Measurements from ENCODE around the gene UNC119B. TPM values are rescaled to one million over a fixed set of nuclear protein-coding genes. Genes with fewer than 3 reads are reported as not detected.

Gene UNC119B
- polyA plus RNA-seq, 1 of the 3 experiments (the other 2 are of a cell fraction), result 23.6 TPM

DNA sequence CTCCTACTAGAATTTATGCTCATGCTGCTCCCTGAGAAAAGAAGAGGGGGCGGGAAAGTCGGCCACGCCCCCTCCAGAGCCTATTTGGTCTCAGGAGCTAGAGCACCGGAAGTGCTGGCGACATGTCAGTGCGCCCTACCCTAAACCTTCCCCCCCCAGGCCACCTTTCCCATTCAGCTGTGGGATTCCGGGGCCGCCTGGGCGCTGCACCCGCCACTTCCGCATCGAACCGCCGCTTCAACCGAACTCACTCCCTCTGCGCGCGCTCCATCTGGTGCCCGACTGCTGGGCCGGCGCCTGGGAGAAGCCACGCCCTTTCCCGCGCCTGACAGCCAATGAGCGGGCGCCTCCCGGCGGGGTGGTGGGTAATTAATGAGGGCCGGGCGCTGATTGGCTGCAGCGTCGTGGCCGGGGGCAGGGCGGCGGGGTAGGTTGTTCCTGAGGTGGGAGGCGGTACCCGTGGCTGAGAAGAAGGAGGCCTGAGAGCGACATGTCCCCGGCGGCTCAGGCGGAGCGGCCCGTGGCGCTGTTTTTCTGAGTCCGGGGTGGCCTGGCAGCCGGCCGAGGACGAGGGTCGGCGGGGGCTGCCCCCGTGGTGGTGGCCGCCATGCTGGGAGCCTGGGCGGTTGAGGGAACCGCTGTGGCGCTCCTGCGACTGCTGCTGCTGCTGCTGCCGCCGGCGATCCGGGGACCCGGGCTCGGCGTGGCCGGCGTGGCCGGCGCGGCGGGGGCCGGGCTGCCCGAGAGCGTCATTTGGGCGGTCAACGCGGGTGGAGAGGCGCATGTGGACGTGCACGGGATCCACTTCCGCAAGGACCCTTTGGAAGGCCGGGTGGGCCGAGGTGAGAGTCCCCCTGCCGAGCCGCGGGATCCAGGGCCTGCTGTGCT, 23.3 kb upstream of the UNC119B start, which contains the start of gene MLEC (continued):
- 0 out of 2 replicates have a peak, but pooled peaks have one; percentile 36 for TF ChIP-seq SIN3A (IDR thresholded peaks at IDR 0.05; ENCODE audit: borderline replicate concordance, low read depth, low read length)
- TF ChIP-seq MXI1 (IDR thresholded peaks at IDR 0.05; ENCODE audit: low read depth, low read length), result peak; percentile 82
- TF ChIP-seq JUND (IDR thresholded peaks at IDR 0.05), result no peak
- TF ChIP-seq EZH2phosphoT487 (IDR thresholded peaks at IDR 0.05; ENCODE audit: borderline replicate concordance, low read depth), result no peak
- no peak for TF ChIP-seq FOXJ3 (CRISPR knock-in tag; IDR thresholded peaks at IDR 0.05)
- TF ChIP-seq RCOR1 (IDR thresholded peaks at IDR 0.05; ENCODE audit: low read length), result peak; percentile 31; the same call in 1 of the 2 replicates
- no peak for TF ChIP-seq FOSL2 (IDR thresholded peaks at IDR 0.05; ENCODE audit: borderline replicate concordance, low read depth)
- TF ChIP-seq, protein P1, sequence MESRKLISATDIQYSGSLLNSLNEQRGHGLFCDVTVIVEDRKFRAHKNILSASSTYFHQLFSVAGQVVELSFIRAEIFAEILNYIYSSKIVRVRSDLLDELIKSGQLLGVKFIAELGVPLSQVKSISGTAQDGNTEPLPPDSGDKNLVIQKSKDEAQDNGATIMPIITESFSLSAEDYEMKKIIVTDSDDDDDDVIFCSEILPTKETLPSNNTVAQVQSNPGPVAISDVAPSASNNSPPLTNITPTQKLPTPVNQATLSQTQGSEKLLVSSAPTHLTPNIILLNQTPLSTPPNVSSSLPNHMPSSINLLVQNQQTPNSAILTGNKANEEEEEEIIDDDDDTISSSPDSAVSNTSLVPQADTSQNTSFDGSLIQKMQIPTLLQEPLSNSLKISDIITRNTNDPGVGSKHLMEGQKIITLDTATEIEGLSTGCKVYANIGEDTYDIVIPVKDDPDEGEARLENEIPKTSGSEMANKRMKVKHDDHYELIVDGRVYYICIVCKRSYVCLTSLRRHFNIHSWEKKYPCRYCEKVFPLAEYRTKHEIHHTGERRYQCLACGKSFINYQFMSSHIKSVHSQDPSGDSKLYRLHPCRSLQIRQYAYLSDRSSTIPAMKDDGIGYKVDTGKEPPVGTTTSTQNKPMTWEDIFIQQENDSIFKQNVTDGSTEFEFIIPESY (IDR thresholded peaks at IDR 0.05; ENCODE audit: borderline replicate concordance, low read depth), result no peak
- TF ChIP-seq, protein P2, sequence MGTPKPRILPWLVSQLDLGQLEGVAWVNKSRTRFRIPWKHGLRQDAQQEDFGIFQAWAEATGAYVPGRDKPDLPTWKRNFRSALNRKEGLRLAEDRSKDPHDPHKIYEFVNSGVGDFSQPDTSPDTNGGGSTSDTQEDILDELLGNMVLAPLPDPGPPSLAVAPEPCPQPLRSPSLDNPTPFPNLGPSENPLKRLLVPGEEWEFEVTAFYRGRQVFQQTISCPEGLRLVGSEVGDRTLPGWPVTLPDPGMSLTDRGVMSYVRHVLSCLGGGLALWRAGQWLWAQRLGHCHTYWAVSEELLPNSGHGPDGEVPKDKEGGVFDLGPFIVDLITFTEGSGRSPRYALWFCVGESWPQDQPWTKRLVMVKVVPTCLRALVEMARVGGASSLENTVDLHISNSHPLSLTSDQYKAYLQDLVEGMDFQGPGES (IDR thresholded peaks at IDR 0.05; ENCODE audit: low read depth, low read length), result peak; percentile 49; the same call in 1 of the 2 replicates
- peak; percentile 84 for TF ChIP-seq TAF1 (IDR thresholded peaks at IDR 0.05; ENCODE audit: borderline replicate concordance, low read depth, low read length)
- TF ChIP-seq YY1 (IDR thresholded peaks at IDR 0.05; ENCODE audit: low read depth), result peak; percentile 61
- TF ChIP-seq FOXM1 (IDR thresholded peaks at IDR 0.05; ENCODE audit: low read depth), result no peak
- TF ChIP-seq RAD21 (IDR thresholded peaks at IDR 0.05; ENCODE audit: low read length), result peak; percentile 33; the same call in 1 of the 2 replicates
- peak; percentile 86 for TF ChIP-seq GABPA (IDR thresholded peaks at IDR 0.05; ENCODE audit: low read depth)
- peak; percentile 79 for TF ChIP-seq POLR2AphosphoS5 (IDR thresholded peaks at IDR 0.05; ENCODE audit: low read depth, low read length)
- TF ChIP-seq GATA2 (CRISPR knock-in tag; IDR thresholded peaks at IDR 0.05), result no peak
- TF ChIP-seq, protein P3, sequence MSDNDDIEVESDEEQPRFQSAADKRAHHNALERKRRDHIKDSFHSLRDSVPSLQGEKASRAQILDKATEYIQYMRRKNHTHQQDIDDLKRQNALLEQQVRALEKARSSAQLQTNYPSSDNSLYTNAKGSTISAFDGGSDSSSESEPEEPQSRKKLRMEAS (IDR thresholded peaks at IDR 0.05; ENCODE audit: low read depth), result peak; percentile 24; the same call in 1 of the 2 replicates
- TF ChIP-seq MEF2A (IDR thresholded peaks at IDR 0.05; ENCODE audit: borderline replicate concordance, low read depth), result no peak
- no peak; a peak in 1 of 4 replicates for TF ChIP-seq EP300 (IDR thresholded peaks at IDR 0.05; ENCODE audit: borderline replicate concordance in 1 of 2, low read depth in 1 of 2, low read length in 1 of 2)
- TF ChIP-seq SMC3 (IDR thresholded peaks at IDR 0.05; ENCODE audit: low read depth, low read length), result no peak
- TF ChIP-seq RFX5 (IDR thresholded peaks at IDR 0.05; ENCODE audit: low read length), result peak; percentile 82
- TF ChIP-seq ELF1 (IDR thresholded peaks at IDR 0.05), result peak; percentile 94
- TF ChIP-seq, protein P4, sequence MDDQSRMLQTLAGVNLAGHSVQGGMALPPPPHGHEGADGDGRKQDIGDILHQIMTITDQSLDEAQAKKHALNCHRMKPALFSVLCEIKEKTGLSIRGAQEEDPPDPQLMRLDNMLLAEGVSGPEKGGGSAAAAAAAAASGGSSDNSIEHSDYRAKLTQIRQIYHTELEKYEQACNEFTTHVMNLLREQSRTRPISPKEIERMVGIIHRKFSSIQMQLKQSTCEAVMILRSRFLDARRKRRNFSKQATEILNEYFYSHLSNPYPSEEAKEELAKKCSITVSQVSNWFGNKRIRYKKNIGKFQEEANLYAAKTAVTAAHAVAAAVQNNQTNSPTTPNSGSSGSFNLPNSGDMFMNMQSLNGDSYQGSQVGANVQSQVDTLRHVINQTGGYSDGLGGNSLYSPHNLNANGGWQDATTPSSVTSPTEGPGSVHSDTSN (IDR thresholded peaks at IDR 0.05), result peak; percentile 42
- TF ChIP-seq, protein P5, sequence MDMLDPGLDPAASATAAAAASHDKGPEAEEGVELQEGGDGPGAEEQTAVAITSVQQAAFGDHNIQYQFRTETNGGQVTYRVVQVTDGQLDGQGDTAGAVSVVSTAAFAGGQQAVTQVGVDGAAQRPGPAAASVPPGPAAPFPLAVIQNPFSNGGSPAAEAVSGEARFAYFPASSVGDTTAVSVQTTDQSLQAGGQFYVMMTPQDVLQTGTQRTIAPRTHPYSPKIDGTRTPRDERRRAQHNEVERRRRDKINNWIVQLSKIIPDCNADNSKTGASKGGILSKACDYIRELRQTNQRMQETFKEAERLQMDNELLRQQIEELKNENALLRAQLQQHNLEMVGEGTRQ (IDR thresholded peaks at IDR 0.05; ENCODE audit: borderline replicate concordance, low read depth, low read length), result no peak
- TF ChIP-seq NRF1 (IDR thresholded peaks at IDR 0.05; ENCODE audit: low read depth, low read length), result peak; percentile 38; the same call in 1 of the 2 replicates
